ENCODE results near the gene CMTM4.

- no peak for TF ChIP-seq POLR2A (IDR thresholded peaks at IDR 0.05; ENCODE audit: low read depth, low read length)
- no peak for TF ChIP-seq POLR2AphosphoS5 (IDR thresholded peaks at IDR 0.05; ENCODE audit: low read depth, low read length)
- no peak for TF ChIP-seq TAF1 (IDR thresholded peaks at IDR 0.05; ENCODE audit: low read depth, low read length)
- TF ChIP-seq SPI1 (IDR thresholded peaks at IDR 0.05; ENCODE audit: low read depth, low read length), result no peak
- no peak for TF ChIP-seq POU2F2 (IDR thresholded peaks at IDR 0.05; ENCODE audit: low read depth, low read length)
- TF ChIP-seq PAX5 (IDR thresholded peaks at IDR 0.05; ENCODE audit: insufficient read depth, low read length, severe bottlenecking), result no peak
Observed at GRCh38 chr16:66653581-66654350, 42.8 kb downstream of the CMTM4 start.
